ENCODE data around the gene ACIN1.

ACIN1 gene

GRCh38 chr14:23009939-23010726, 84.8 kb downstream of the ACIN1 start, which contains the start of gene C14orf93:
Gene C14orf93 (minus strand): TSS chr14:23010143. CDS start chr14:22999023, 11,120 bp downstream.
- peak; percentile 75 for DNase-seq

GRCh38 chr14:23009483-23009938, 85.4 kb downstream of the ACIN1 start:
- no peak for DNase-seq

GRCh38 chr14:23008831-23009230, 86.1 kb downstream of the ACIN1 start:
- DNase-seq: no peak

Measured in CD4-positive, alpha-beta T cell treated with Interleukin-15 for 1 hour (primary cell).